GM23248 (cell line): Measurements from ENCODE around the gene SLC29A2. TPM values are rescaled to one million over a fixed set of nuclear protein-coding genes. Genes with fewer than 3 reads are reported as not detected.
A peak's percentile ranks its signal among the peaks of the same experiment; 100 is the strongest.

Experiments
- DNase-seq: peaks from one replicate; pipeline ENCODE4 v3.0.0-alpha.2; 2015
- H2AFZ ChIP-seq: fragments of 200-600 bp; sonication (generic); 2 replicates; pipeline ENCODE4 v1.6.1; 2016; ENCODE audit warnings: antibody characterized with exemption
- H3F3A ChIP-seq: fragments of 200-600 bp; sonication (generic); 2 replicates; pipeline ENCODE4 v1.6.1; 2016; ENCODE audit warnings: mild to moderate bottlenecking, antibody characterized with exemption, mixed run types; ENCODE audit not compliant: insufficient read depth
- H3K27ac ChIP-seq: fragments of 200-600 bp; sonication (generic); 2 replicates; pipeline ENCODE4 v1.5.1; 2016; ENCODE audit warnings: mild to moderate bottlenecking
- H3K27me3 ChIP-seq: fragments of 200-600 bp; sonication (generic); replicated peaks from 2 replicates; pipeline ENCODE4 v1.6.1; 2016; ENCODE audit warnings: mild to moderate bottlenecking; ENCODE audit not compliant: insufficient read depth
- H3K36me3 ChIP-seq: fragments of 200-600 bp; sonication (generic); 2 replicates; pipeline ENCODE4 v1.6.1; 2016; ENCODE audit warnings: low read depth, mild to moderate bottlenecking
- H3K4me1 ChIP-seq: fragments of 200-600 bp; sonication (generic); 2 replicates; pipeline ENCODE4 v1.6.1; 2016; ENCODE audit warnings: mild to moderate bottlenecking; ENCODE audit not compliant: insufficient read depth
- H3K4me2 ChIP-seq: fragments of 200-600 bp; sonication (generic); one replicate; pipeline ENCODE4 v1.6.1; 2016; ENCODE audit warnings: mild to moderate bottlenecking; ENCODE audit not compliant: unreplicated experiment
- H3K4me3 ChIP-seq: fragments of 200-600 bp; sonication (generic); 2 replicates; pipeline ENCODE4 v1.5.1; 2016; ENCODE audit warnings: mild to moderate bottlenecking
- H3K79me2 ChIP-seq: fragments of 200-600 bp; sonication (generic); 2 replicates; pipeline ENCODE4 v1.6.1; 2016; ENCODE audit warnings: mild to moderate bottlenecking; ENCODE audit not compliant: insufficient read depth
- H3K9ac ChIP-seq: fragments of 200-600 bp; sonication (generic); 2 replicates; pipeline ENCODE4 v1.6.1; 2016; ENCODE audit warnings: mild to moderate bottlenecking
- H3K9me2 ChIP-seq: fragments of 200-600 bp; sonication (generic); 2 replicates; pipeline ENCODE4 v1.6.1; 2016; ENCODE audit warnings: mixed run types, mild to moderate bottlenecking, moderate library complexity; ENCODE audit not compliant: insufficient read depth
- H3K9me3 ChIP-seq: fragments of 200-600 bp; sonication (generic); one replicate; pipeline ENCODE4 v1.6.1; 2017; ENCODE audit warnings: low read depth
- H4K20me1 ChIP-seq: fragments of 200-600 bp; sonication (generic); 2 replicates; pipeline ENCODE4 v1.6.0; 2016; ENCODE audit not compliant: insufficient read depth
- EZH2 ChIP-seq: fragments of 200-600 bp; sonication (generic); IDR thresholded peaks from 2 replicates; pipeline ENCODE4 v1.6.1; 2018; ENCODE audit warnings: antibody characterized with exemption, mild to moderate bottlenecking; ENCODE audit not compliant: insufficient read depth, poor library complexity, severe bottlenecking
- EZH2phosphoT487 ChIP-seq: fragments of 200-600 bp; sonication (generic); IDR thresholded peaks from 2 replicates; pipeline ENCODE4 v1.6.1; 2018; ENCODE audit warnings: antibody characterized with exemption, moderate library complexity, mild to moderate bottlenecking, low read depth; ENCODE audit not compliant: insufficient read depth
- WGBS, 2 experiments: methylation state at CpG; one replicate each; pipeline ENCODE4 v1.1.6; 2015 to 2017; ENCODE audit warnings: low lambda C conversion rate in 2 of 2, low coverage in 1 of 2; ENCODE audit errors: missing lambda C conversion rate in 2 of 2; 5-methylcytosine and 5-hydroxymethylcytosine counted together
- in situ Hi-C: fragments of 300-500 bp; cut with MboI; formaldehyde crosslinking; loops from 2 replicates; pipeline ENCODE4 v1.15.0; 2020
- polyA plus RNA-seq: library from polyadenylated mRNA; unstranded; fragments of >200 nt; fragmentation: Nextera tagmentation; extraction: Ambion mirVana; gene quantifications from 2 replicates; pipeline ENCODE4 v1.2.1, GENCODE V29; 2016
- total RNA-seq: library from RNA; depleted of rRNA; stranded (reverse); fragments of >200 nt; shearing (Covaris generic); gene quantifications from 2 replicates; pipeline ENCODE4 v1.2.3, GENCODE V29; 2014

Gene SLC29A2
- total and polyA plus RNA-seq, 2 experiments from 2014 or later, result not detected

- no peaks in the 10 kb centered on the region for H3K9me2 ChIP-seq
- 56 to 57% methylated on average over 8 of the region's 8 CpGs for WGBS, 2 experiments
- TF ChIP-seq EZH2phosphoT487, result no peak
- no peak for TF ChIP-seq EZH2
- H3K9me3 ChIP-seq, result no peaks in the 10 kb centered on the region
- H3K36me3 ChIP-seq, result no peaks in the 10 kb centered on the region
- no peaks in the 10 kb centered on the region for H4K20me1 ChIP-seq
- H3K4me3 ChIP-seq, result no peak overlapping the region
- no peaks in the 10 kb centered on the region for H3K27me3 ChIP-seq
- H3K79me2 ChIP-seq, result no peaks in the 10 kb centered on the region
- peaks cover 46% of the 10 kb centered on the region for H3F3A ChIP-seq
- peaks cover 57% of the 10 kb centered on the region for H3K4me1 ChIP-seq
- H3K27ac ChIP-seq, result peak overlapping the region; percentile 73
- DNase-seq, result peak; percentile 38
- H3K4me2 ChIP-seq, result no peak overlapping the region
- H3K9ac ChIP-seq, result 0 out of 2 replicates have a peak overlapping the region, but pooled peaks have one; percentile 44
- H2AFZ ChIP-seq, result no peak overlapping the region
- in situ Hi-C loops, result no loop called here
These were observed 46.3 kb downstream of the SLC29A2 start for GRCh38 chr11:66325263-66325671.

- H2AFZ ChIP-seq, result 0 out of 2 replicates have a peak overlapping the region, but pooled peaks have one; percentile 33
- no peaks in the 10 kb centered on the region for H3K9me3 ChIP-seq
- no peak overlapping the region for H3K4me3 ChIP-seq
- H3K36me3 ChIP-seq, result no peaks in the 10 kb centered on the region
- 1 to 7% methylated on average over 10 of the region's 10 CpGs for WGBS, 2 experiments
- in situ Hi-C loops, result no loop called here
- TF ChIP-seq EZH2, result no peak
- TF ChIP-seq EZH2phosphoT487, result no peak
- no peaks in the 10 kb centered on the region for H4K20me1 ChIP-seq
- DNase-seq, result peak; percentile 77
- peaks cover 57% of the 10 kb centered on the region for H3K4me1 ChIP-seq
- H3K9ac ChIP-seq, result peak overlapping the region; percentile 44
- no peaks in the 10 kb centered on the region for H3K27me3 ChIP-seq
- H3K27ac ChIP-seq, result peak overlapping the region; percentile 73
- H3K79me2 ChIP-seq, result no peaks in the 10 kb centered on the region
- H3K4me2 ChIP-seq, result no peak overlapping the region
- no peaks in the 10 kb centered on the region for H3K9me2 ChIP-seq
- peaks cover 40% of the 10 kb centered on the region for H3F3A ChIP-seq
These were observed 46.9 kb downstream of the SLC29A2 start for GRCh38 chr11:66324664-66325063.

GRCh38 chr11:66323684-66324083, 47.9 kb downstream of the SLC29A2 start:
- 100% methylated on average over 1 of the region's 1 CpG for WGBS, 2 experiments
- no peaks in the 10 kb centered on the region for H3K9me3 ChIP-seq
- no peaks in the 10 kb centered on the region for H3K27me3 ChIP-seq
- in situ Hi-C loops, result no loop called here
- peaks cover 57% of the 10 kb centered on the region for H3K4me1 ChIP-seq
- H3K27ac ChIP-seq, result no peak overlapping the region
- TF ChIP-seq EZH2phosphoT487 (no peak), EZH2 (no peak)
- H3K36me3 ChIP-seq, result no peaks in the 10 kb centered on the region
- H3K4me3 ChIP-seq, result no peak overlapping the region
- no peaks in the 10 kb centered on the region for H3K79me2 ChIP-seq
- peaks cover 36% of the 10 kb centered on the region for H3F3A ChIP-seq
- no peak overlapping the region for H3K4me2 ChIP-seq
- H2AFZ ChIP-seq, result no peak overlapping the region
- no peak overlapping the region for H3K9ac ChIP-seq
- no peak for DNase-seq
- H3K9me2 ChIP-seq, result no peaks in the 10 kb centered on the region
- H4K20me1 ChIP-seq, result no peaks in the 10 kb centered on the region

GRCh38 chr11:66322732-66323427, 48.7 kb downstream of the SLC29A2 start:
- peak overlapping the region; percentile 51 for H3K9ac ChIP-seq
- peaks cover 37% of the 10 kb centered on the region for H3F3A ChIP-seq
- TF ChIP-seq EZH2phosphoT487 (no peak), EZH2 (no peak)
- no peaks in the 10 kb centered on the region for H4K20me1 ChIP-seq
- H3K36me3 ChIP-seq, result no peaks in the 10 kb centered on the region
- H3K4me3 ChIP-seq, result no peak overlapping the region
- no peaks in the 10 kb centered on the region for H3K9me3 ChIP-seq
- in situ Hi-C loops, result no loop called here
- no peaks in the 10 kb centered on the region for H3K9me2 ChIP-seq
- H3K4me1 ChIP-seq, result peaks cover 57% of the 10 kb centered on the region
- 27 to 68% methylated on average over 3 to 11 of the region's 11 CpGs for WGBS, 2 experiments
- no peak overlapping the region for H3K4me2 ChIP-seq
- DNase-seq, result peak; percentile 82
- H3K79me2 ChIP-seq, result no peaks in the 10 kb centered on the region
- H3K27me3 ChIP-seq, result no peaks in the 10 kb centered on the region
- H3K27ac ChIP-seq, result peak overlapping the region; percentile 76
- peak overlapping the region; percentile 63 for H2AFZ ChIP-seq
